Panc1 (cell line): Measurements from ENCODE around the gene GLIPR2.

Experiments used
- POLR2AphosphoS5 ChIP-seq: IDR thresholded peaks from 2 replicates; pipeline ENCODE4 v1.6.1; 2012; ENCODE audit warnings: mild to moderate bottlenecking, low read depth, low read length, moderate library complexity
- SIN3A ChIP-seq: IDR thresholded peaks from 2 replicates; pipeline ENCODE4 v1.6.1; 2012; ENCODE audit warnings: low read depth, mild to moderate bottlenecking, low read length, moderate library complexity, borderline replicate concordance; ENCODE audit not compliant: insufficient read depth
- TF ChIP-seq, protein P1 (sequence below): fragments of 450-650 bp; IDR thresholded peaks from 2 replicates; pipeline ENCODE4 v1.5.1; 2017; ENCODE audit warnings: mild to moderate bottlenecking
- TF ChIP-seq, protein P2 (sequence below), 2 experiments: IDR thresholded peaks; 2 replicates each; pipeline ENCODE4 v1.6.1; 2011 to 2012; ENCODE audit warnings: low read depth in 2 of 2, control low read depth in 1 of 2, low read length in 1 of 2, mild to moderate bottlenecking in 1 of 2, moderate library complexity in 1 of 2; ENCODE audit not compliant: insufficient read depth in 1 of 2

DNA sequence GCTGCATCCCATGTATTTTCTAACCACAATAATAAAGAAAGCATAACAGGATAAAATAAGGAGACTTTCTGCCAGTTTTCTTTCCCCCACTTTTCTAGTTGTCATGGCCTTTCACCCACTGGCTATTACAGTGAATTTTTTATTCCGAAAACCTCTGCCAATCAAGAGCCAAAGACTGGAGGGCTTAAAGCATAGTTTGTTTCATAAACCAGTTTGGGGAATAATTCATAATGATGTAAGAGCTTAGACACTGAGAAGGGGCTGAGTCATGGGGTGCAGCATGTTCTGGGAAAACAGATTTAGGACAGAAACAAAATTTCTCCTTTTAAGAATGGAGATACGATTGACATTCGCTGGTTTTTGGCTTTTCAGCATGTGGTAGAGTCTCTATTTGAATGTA lies 4.4 kb upstream of the GLIPR2 start:
- TF ChIP-seq, protein P1, sequence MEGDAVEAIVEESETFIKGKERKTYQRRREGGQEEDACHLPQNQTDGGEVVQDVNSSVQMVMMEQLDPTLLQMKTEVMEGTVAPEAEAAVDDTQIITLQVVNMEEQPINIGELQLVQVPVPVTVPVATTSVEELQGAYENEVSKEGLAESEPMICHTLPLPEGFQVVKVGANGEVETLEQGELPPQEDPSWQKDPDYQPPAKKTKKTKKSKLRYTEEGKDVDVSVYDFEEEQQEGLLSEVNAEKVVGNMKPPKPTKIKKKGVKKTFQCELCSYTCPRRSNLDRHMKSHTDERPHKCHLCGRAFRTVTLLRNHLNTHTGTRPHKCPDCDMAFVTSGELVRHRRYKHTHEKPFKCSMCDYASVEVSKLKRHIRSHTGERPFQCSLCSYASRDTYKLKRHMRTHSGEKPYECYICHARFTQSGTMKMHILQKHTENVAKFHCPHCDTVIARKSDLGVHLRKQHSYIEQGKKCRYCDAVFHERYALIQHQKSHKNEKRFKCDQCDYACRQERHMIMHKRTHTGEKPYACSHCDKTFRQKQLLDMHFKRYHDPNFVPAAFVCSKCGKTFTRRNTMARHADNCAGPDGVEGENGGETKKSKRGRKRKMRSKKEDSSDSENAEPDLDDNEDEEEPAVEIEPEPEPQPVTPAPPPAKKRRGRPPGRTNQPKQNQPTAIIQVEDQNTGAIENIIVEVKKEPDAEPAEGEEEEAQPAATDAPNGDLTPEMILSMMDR = no peak
- TF ChIP-seq POLR2AphosphoS5 (no peak), SIN3A (no peak)
- TF ChIP-seq, protein P2, sequence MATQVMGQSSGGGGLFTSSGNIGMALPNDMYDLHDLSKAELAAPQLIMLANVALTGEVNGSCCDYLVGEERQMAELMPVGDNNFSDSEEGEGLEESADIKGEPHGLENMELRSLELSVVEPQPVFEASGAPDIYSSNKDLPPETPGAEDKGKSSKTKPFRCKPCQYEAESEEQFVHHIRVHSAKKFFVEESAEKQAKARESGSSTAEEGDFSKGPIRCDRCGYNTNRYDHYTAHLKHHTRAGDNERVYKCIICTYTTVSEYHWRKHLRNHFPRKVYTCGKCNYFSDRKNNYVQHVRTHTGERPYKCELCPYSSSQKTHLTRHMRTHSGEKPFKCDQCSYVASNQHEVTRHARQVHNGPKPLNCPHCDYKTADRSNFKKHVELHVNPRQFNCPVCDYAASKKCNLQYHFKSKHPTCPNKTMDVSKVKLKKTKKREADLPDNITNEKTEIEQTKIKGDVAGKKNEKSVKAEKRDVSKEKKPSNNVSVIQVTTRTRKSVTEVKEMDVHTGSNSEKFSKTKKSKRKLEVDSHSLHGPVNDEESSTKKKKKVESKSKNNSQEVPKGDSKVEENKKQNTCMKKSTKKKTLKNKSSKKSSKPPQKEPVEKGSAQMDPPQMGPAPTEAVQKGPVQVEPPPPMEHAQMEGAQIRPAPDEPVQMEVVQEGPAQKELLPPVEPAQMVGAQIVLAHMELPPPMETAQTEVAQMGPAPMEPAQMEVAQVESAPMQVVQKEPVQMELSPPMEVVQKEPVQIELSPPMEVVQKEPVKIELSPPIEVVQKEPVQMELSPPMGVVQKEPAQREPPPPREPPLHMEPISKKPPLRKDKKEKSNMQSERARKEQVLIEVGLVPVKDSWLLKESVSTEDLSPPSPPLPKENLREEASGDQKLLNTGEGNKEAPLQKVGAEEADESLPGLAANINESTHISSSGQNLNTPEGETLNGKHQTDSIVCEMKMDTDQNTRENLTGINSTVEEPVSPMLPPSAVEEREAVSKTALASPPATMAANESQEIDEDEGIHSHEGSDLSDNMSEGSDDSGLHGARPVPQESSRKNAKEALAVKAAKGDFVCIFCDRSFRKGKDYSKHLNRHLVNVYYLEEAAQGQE (IDR thresholded peaks at IDR 0.05; ENCODE audit: insufficient read depth in 1 of 2, low read depth in 2 of 2, low read length in 1 of 2) = no peak
